ENCODE data around the gene NRL.

DNA sequence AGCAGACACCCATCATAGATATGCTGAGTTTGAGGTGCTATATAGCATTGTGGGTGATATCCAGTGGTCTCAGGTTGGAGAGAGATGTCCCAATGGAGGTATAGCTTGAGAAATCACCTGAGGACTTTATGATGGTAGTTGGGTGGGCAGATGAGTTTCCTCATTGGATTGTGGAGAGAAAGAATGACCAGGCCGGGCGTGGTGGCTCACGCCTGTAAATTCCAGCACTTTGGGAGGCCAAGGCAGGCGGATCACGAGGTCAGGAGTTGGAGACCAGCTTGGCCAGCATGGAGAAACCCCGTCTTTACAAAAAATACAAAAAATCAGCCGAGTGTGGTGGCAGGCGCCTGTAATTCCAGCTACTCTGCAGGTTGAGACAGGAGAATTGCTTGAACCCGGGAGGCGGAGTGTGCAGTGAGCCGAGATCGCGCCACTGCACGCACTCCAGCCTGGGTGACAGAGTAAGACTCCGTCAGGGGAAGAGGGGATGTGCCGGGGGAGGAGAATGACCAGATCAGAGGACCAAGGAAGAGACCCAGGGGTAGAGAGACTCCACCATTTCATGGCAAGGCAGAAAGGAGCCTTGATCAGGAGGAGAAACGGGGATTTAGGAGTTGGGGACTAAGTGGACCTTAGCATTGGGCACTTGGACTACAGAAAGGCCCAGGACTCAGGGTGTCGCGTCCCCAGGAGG is 21.4 kb downstream of the NRL start:
- TF ChIP-seq, protein P1, sequence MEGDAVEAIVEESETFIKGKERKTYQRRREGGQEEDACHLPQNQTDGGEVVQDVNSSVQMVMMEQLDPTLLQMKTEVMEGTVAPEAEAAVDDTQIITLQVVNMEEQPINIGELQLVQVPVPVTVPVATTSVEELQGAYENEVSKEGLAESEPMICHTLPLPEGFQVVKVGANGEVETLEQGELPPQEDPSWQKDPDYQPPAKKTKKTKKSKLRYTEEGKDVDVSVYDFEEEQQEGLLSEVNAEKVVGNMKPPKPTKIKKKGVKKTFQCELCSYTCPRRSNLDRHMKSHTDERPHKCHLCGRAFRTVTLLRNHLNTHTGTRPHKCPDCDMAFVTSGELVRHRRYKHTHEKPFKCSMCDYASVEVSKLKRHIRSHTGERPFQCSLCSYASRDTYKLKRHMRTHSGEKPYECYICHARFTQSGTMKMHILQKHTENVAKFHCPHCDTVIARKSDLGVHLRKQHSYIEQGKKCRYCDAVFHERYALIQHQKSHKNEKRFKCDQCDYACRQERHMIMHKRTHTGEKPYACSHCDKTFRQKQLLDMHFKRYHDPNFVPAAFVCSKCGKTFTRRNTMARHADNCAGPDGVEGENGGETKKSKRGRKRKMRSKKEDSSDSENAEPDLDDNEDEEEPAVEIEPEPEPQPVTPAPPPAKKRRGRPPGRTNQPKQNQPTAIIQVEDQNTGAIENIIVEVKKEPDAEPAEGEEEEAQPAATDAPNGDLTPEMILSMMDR (IDR thresholded peaks at IDR 0.05 in 2 of 3, conservative IDR thresholded peaks at IDR 0.05 in 1 of 3; ENCODE audit: borderline replicate concordance in 1 of 3, insufficient read depth in 1 of 3, low read depth in 2 of 3, low read length in 2 of 3), result no peak
- TF ChIP-seq CEBPB (IDR thresholded peaks at IDR 0.05; ENCODE audit: low read depth) (no peak), CBX3 (IDR thresholded peaks at IDR 0.05; ENCODE audit: low read depth) (no peak), SIN3A (IDR thresholded peaks at IDR 0.05; ENCODE audit: low read depth) (no peak), ZBTB33 (IDR thresholded peaks at IDR 0.05; ENCODE audit: extremely low read depth, insufficient replicate concordance, low read length) (no peak), POLR2AphosphoS5 (IDR thresholded peaks at IDR 0.05; ENCODE audit: low read depth, low read length) (no peak), SP1 (IDR thresholded peaks at IDR 0.05; ENCODE audit: low read depth) (no peak), EZH2phosphoT487 (IDR thresholded peaks at IDR 0.05; ENCODE audit: borderline replicate concordance) (no peak)
- TF ChIP-seq, protein P2, sequence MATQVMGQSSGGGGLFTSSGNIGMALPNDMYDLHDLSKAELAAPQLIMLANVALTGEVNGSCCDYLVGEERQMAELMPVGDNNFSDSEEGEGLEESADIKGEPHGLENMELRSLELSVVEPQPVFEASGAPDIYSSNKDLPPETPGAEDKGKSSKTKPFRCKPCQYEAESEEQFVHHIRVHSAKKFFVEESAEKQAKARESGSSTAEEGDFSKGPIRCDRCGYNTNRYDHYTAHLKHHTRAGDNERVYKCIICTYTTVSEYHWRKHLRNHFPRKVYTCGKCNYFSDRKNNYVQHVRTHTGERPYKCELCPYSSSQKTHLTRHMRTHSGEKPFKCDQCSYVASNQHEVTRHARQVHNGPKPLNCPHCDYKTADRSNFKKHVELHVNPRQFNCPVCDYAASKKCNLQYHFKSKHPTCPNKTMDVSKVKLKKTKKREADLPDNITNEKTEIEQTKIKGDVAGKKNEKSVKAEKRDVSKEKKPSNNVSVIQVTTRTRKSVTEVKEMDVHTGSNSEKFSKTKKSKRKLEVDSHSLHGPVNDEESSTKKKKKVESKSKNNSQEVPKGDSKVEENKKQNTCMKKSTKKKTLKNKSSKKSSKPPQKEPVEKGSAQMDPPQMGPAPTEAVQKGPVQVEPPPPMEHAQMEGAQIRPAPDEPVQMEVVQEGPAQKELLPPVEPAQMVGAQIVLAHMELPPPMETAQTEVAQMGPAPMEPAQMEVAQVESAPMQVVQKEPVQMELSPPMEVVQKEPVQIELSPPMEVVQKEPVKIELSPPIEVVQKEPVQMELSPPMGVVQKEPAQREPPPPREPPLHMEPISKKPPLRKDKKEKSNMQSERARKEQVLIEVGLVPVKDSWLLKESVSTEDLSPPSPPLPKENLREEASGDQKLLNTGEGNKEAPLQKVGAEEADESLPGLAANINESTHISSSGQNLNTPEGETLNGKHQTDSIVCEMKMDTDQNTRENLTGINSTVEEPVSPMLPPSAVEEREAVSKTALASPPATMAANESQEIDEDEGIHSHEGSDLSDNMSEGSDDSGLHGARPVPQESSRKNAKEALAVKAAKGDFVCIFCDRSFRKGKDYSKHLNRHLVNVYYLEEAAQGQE (IDR thresholded peaks at IDR 0.05; ENCODE audit: low read depth), result no peak

Data from HCT116 (cell line).